ENCODE data around the gene BBS4.
"Not testable (repeated sequence)": the region's sequence is repeated elsewhere in the genome, so short reads cannot be mapped to it uniquely, and the experiment has no call there.

DNA sequence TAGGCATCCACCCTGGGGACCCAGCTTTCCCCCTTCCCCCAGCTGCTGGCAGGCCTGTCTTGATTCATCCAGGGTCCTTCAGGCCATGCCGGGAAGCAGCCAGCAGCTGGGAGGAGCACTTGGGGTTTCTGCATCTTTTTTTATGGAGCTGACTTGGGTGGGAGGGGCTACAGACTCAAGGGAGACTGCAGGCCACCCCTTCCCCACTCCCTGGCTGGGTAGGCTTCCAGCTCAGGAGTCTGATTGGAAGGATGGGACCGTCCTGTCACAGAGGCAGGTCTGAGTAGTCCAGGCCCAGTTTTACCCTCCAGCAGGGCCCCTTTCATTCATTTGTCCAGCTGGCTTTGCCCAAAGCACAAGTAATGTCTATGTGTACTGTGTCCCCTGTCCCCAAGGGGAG lies 43.7 kb upstream of the BBS4 start:
- TF ChIP-seq, protein P1, sequence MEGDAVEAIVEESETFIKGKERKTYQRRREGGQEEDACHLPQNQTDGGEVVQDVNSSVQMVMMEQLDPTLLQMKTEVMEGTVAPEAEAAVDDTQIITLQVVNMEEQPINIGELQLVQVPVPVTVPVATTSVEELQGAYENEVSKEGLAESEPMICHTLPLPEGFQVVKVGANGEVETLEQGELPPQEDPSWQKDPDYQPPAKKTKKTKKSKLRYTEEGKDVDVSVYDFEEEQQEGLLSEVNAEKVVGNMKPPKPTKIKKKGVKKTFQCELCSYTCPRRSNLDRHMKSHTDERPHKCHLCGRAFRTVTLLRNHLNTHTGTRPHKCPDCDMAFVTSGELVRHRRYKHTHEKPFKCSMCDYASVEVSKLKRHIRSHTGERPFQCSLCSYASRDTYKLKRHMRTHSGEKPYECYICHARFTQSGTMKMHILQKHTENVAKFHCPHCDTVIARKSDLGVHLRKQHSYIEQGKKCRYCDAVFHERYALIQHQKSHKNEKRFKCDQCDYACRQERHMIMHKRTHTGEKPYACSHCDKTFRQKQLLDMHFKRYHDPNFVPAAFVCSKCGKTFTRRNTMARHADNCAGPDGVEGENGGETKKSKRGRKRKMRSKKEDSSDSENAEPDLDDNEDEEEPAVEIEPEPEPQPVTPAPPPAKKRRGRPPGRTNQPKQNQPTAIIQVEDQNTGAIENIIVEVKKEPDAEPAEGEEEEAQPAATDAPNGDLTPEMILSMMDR (conservative IDR thresholded peaks at IDR 0.05 in 1 of 2, IDR thresholded peaks at IDR 0.05 in 1 of 2; ENCODE audit: low read depth in 1 of 2, low read length in 2 of 2) = not testable (repeated sequence)
- TF ChIP-seq EZH2 (IDR thresholded peaks at IDR 0.05; ENCODE audit: low read length, missing control alignments) = not testable (repeated sequence)

Data from fibroblast of lung (primary cell).